HG03280 (cell line): ENCODE data around the gene MLF2.
A peak's percentile ranks its signal among the peaks of the same experiment; 100 is the strongest.
"Not testable (repeated sequence)": the region's sequence is repeated elsewhere in the genome, so short reads cannot be mapped to it uniquely, and the experiment has no call there.

ENCODE experiments used
- ATAC-seq: cut with Tn5 transposase; IDR thresholded peaks from one replicate; pipeline ENCODE4 v1.9.1; 2021; ENCODE audit warnings: mild to moderate bottlenecking, moderate library complexity; ENCODE audit not compliant: unreplicated experiment

Gene MLF2

DNA sequence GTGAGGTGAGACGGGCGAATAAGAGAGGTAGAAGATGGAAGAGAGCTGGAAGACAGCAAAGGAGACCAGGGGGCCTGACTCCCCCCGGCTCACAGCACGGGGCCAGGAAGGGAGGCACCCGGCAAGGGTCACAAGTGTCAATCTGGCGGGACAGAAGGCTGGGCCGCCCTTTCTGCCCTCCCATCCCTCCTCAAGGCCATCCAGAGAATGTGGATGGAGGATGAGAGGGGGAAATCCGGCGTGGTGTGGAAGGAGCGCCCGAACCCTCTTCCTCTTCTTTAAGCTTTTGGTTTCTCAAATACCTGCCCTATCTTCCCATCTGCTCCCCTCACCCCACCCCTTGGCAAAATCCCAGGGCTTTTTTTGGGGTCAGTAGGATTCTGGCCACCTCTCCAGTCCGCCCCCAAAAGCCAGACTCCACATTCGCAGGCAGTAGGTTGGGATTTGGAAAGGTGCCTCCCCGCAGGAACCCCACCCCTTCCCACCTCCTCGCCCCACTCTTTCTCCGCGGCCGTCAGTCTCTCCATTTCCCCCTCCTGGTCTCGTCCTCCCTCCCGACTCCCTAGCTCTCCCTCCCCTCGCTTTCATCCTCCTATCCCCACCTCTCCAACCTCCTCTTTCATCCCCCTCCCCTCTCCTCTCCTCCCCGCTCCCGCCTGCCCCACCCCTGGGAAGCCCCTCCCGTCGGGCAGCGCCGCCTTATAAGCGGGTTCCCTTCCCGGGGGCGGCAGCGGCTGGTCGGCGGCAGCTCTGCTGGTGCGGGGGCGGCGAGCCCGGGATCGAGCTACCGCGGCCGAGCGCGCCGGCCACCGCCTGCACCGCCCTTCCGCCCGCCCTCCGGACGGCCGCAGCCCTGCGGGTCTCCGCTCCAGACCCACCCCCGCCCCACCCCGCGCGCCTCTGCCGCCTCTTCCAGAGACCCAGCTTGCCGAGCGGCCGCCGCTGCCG lies 13.0 kb upstream of the MLF2 start, which contains the start of gene PTMS:
PTMS (plus strand) TSS at position 730 of the 948 bp plus-strand sequence. CDS start 343 bp downstream, outside the sequence.
- peak; percentile 24 for ATAC-seq

DNA sequence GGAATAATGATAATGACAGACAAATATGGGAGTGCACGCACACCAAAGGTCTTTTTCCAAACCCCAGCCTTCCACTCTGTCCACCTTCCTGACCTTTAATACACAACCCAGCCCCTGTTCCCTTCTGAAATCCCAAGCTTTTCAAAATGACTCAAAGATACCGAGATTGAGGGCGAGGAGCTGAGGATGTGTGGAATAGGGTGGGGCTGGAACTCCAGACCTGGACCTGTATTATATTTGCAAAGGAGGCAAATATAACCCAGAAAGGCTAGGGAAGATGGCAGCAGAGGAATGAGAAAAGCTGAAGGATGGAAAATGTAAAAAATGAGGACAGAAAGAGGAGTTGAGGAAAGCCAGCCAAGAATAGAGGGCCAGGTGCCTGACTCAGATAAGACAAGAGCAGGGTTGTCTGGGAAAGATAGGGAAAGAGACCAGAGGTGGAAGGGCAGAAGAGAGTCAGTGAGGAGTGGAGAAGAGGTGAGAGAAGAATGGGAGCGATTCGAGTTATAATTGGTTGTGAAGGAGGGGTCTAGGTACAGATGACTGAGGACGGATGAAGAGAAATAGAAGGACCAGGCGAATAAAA lies 12.2 kb upstream of the MLF2 start:
- ATAC-seq: no peak

DNA sequence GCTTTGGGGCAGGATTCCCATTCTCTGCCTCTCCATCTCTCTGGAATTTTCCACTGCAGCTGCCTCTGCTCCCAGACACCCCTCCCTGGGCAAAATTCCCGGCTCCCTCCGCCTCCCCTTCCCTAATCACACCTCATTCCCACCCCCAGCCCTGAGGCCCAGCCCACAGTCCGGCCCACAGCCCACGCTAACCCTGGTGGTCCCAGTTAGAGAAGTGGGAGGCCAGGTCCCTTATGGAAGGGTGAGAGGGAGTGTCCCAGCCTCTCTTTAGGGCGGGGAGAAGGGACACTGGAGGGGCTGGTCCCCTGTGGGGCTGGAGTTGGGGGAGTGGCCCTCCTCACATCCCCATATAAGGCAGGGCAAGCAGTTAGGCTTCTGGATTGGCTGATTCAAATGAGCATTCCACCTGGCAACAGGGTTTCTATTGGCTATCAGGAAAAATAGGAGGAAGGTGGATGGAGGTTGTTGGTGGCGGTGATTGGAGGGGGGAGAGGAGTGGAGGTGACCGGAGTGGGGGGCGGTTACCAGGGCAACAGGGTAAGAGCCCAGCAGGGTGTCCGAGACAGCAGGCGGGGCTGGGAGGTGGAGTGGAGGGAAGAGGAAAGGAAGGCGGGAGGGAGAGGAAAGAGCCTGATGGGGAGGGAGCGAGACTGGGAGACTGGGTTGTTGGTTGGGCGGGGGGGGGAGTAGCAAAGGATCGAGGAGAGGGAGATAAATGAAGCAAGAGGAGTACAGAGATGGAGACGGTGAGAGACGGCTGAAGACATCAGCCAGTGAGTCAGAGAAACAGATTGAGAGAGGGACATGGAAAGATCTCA lies 11.3 kb upstream of the MLF2 start:
- ATAC-seq: peak; percentile 75

- ATAC-seq: no peak
These were observed 10.4 kb upstream of the MLF2 start for GRCh38 chr12:6763380-6763779.

- no peak for ATAC-seq
These were observed 6.8 kb upstream of the MLF2 start for GRCh38 chr12:6759741-6760140.

DNA sequence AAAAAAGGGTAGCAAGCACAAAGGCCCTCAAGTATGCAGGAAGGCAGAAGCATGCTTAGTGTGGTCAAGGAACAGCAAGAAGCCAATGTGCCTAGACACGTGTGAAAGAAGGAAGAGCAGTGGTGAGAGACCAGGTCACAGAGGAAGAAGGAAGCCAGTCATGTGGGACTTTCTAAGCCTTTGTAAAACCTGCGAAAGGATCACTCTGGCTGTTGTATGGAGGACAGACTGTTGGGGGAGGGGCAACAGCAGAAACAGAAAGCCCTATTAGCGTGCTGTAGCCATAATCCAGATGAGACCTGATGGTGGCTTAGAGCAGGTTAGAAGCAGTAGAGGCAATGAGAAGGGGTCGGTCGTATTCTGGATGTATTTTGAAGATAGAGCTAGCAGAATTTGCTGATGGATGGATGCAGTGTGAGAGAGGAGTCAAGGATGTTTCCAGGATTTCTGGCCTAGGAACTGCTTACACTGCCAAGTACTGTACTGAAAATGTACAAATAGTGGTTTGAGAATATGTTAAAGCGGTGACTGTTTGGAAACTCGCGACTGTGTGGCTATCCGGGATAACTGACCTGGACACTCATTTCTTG lies 5.7 kb upstream of the MLF2 start:
- ATAC-seq: no peak

DNA sequence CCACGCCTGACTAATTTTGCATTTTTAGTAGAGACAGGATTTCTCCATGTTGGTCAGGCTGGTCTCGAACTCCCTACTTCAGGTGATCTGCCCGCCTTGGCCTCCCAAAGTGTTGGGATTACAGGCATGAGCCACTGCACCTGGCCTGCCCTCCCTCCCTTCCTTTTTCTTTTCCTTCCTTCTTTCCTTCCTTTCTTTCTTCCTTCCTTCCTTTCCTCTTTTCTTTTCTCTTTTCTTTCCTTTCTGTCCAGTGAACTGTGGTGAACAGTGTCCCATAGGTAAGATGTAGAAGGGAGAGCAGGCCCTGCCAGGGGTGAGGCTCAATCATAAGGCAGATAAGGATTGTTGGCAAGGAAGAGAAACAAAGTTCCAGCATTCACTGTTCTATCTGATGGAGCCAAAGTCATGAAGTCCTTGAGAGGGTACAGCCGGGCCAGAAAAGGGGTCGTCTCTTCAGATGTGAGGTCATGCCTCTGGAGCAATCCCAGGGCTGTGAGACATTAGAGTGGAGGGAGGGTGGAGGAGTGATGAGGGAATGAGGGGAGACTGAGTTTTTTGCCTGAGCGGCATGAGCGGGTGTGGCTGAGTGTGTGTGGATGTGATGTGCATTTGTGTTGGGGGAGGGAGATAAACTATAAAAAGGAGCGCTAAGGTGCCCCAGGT lies 4.2 kb upstream of the MLF2 start:
- ATAC-seq: no peak

DNA sequence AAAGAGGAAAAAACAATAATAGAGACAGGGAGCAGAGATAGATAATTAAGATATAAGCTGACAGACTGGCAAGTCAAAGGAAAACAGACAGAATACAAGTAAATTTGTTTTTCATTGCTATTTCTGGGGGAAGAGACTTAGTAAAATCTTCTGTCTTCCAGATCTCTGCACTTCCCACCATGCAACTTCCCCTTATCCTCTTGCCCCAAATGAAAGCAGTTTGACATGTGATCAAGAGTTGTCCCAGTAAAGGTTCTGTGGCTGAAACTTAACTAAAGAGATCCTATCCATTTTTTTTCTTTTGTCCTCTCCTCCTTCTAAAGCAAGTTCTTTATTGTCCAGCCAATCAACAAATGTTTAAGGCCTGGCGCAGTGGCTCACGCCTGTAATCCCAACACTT lies 1.5 kb upstream of the MLF2 start:
- no peak for ATAC-seq

GRCh38 chr12:6753772-6754356 lies 923 bp upstream of the MLF2 start:
- no peak for ATAC-seq

DNA sequence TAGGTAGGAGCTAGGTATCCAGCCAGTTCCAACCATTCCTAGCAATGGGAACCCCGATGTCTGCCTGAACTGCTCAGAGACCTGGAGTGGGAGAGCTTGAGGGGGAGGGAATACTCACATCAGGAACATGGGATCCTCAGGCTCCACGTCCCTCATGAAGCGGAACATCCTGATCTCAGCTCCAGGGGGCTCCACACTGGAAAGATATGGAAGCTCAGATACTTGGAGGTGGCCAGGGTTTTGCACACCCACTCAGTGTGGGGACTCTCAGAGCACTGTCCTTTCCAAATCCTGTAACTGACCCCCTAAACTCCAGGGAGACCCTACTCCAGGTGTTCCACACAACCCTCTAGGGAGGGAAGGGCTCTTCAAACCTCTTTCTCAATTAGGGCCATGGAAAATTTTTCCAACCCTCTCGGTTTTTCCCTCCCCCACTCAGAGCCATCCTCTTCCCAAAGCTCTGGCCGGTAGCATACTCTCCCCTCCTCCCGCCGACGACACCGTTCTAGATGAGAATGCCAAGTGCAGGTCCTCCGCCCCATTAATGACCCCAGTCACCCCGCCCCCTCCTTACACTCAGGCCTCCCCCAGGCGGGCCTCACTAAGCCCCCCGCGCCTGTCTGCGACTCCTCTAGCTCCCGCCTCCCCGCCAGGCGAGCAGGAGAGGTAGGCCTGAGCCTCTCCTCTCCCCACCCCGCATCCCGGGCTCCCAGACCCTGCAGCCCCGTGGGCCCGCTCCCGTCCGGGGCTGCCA lies 597 bp downstream of the MLF2 start:
- no peak for ATAC-seq

DNA sequence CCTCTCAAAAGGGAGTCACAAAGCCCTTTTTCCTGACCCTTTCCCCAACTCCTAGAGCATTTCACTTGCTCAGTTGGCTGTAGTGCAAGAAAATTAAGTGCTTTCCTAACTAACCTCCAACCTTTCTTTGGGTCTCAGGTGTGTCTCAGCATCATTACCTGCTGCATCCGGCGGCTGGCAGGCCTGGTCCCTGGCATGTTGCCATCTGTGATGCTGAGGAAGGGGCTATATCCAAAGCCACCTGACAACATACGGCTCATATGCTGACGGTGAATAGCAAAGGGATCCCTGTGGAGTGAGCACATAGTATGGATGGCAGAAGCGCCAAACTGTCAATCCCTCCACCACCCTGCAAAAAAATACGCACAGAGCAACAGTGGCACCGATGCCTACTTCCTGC lies 1.2 kb downstream of the MLF2 start:
- no peak for ATAC-seq

DNA sequence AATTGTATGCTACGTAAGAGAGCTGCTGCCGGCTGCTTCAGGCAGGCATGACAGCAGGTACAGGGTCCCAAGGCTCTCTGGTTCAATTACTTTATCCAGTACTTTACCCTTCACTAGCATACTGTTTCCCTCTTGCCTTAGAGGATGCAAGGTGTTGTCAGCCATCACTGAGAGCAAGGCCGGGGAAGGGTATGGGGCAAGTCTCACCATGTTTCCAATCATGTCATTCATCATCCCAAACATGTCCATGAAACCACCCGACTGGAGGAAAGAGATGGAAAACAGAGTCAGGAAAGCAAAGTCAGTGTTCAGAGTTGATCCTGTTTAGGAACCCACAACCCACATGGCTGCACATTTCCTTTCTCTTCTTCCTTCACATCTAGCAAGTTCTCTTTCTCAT lies 2.4 kb downstream of the MLF2 start:
- no peak for ATAC-seq

GRCh38 chr12:6748761-6749160 lies 4.2 kb downstream of the MLF2 start:
- no peak for ATAC-seq

DNA sequence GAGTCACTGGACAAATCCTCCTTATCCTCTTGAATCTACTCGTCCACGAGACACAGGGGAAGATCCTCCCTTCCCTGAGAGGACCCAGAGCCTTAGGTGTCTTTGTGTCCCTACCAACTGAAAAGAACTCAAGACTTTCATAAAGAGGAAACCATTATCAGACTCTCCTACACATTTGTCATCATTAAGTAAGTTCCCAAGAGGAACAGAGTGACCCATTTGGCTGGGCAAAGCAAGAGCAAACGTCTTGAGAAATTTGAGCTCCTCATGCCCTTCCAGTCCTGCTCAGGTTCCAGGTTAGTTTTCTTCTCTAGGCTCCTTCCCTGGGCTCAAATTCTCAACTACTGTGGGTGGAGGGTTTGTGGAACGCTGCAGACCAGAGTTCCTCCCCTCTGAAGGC lies 5.7 kb downstream of the MLF2 start:
- no peak for ATAC-seq

DNA sequence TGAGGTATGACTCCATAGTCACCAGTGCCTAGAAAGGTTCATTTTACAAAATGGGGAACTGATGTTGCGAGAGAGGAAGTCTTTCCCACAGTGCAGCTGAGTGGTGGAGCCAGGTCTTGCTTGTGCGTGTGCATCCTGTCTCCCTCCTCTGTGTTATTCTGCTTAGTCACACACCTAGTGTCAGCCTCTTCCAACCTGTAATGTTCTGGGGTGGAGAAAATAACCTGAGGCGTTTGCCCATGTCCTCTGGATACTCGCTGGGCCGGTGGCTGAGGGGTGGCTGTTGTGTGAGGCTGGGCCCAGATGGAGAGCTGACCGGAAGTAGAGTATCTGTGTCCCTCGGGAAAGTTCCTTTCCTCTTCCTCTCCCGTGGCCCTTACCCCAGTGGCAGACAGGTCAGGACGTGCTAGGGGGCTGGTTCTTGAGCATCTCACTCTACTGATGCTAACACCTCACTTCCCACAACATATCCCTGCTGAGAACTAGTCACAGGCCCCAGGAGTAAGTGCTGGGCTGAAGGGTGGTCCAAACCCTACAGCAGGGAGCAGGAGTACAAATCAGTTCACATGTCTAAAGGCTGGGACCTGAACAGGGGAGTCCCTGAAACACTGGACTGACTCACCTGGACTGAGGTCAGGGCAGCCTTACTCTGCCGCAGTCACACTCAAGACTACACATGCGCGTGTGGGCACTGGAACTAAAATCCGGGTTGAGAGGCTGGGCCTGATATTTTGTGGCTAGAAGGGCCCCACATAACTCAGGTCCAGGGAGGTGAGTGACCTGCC lies 7.0 kb downstream of the MLF2 start:
- ATAC-seq: no peak

- ATAC-seq: not testable (repeated sequence)
These were observed 9.6 kb downstream of the MLF2 start for GRCh38 chr12:6743300-6743699.

- ATAC-seq: no peak
These were observed 10.1 kb downstream of the MLF2 start for GRCh38 chr12:6742834-6743233.

DNA sequence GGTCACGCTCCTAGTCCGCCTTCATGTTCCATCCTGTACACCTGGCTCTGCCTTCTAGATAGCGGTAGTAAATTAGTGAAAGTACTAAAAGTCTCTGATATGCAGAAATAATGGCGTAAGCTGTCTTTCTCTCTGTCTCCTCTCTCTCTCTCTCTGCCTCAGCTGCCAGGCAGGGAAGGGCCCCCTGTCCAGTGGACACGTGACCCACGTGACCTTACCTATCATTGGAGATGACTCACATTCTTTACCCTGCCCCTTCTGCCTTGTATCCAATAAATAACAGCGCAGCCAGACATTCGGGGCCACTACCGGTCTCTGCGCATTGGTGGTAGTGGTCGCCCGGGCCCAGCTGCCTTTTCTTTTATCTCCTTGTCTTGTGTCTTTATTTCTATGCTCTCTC lies 10.9 kb downstream of the MLF2 start:
- ATAC-seq: not testable (repeated sequence)

DNA sequence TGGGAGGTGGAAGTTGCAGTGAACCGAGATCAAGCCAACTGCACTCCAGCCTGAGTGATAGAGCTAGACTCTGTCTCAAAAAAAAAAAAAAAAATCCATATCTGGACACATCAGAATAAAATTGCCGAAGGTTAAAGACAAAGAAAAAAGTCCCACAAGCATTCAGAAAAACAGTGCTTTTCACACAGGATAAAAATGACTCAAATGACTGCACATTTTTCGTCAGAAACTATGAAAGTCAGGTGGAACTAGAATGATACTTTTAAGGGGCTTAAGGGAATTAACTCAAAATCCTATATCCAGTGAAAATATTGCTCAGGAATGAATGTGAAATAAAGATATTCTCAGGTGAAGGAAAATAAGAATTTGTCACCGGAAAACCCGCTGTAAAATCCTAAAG lies 16.2 kb downstream of the MLF2 start:
- ATAC-seq: no peak
